ENCODE results near the gene RAP1GDS1.
"Not testable (repeated sequence)": the region's sequence is repeated elsewhere in the genome, so short reads cannot be mapped to it uniquely, and the experiment has no call there.

The RAP1GDS1 gene

DNA sequence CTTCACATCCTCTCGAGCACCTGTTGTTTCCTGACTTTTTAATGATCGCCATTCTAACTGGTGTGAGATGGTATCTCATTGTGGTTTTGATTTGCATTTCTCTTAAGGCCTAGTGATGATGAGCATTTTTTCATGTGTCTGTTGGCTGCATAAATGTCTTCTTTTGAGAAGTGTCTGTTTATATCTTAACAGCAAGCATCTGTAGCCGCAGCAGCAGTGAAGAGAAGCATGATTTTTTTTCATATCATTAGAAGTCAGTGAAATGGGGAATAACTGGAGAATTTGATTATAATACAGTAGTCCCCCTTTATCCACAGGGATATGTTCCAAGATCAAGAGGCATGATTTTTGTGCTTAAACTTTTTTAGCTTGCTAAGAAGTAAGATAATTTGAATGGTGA lies 27.5 kb downstream of the RAP1GDS1 start:
- DNase-seq = not testable (repeated sequence)

DNA sequence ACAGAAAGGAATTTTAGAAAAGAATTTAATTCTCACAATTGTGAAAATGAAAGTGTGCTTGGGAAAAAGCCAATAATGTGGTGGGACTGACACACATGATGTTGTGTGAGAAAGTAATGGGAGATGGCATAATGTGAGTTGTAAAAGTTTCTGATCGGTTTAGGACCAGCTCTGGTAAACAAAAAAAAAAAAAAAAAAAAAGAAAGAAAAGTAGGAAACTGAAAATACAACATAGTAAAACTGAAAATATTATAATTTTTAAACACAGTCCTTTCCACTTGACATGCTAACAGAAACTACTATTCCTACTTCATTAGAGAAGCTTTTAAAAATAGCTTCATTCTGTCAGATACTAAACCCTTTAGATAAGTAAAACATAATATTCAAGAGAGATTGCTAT lies 28.2 kb downstream of the RAP1GDS1 start:
- peak; percentile 27 for DNase-seq

DNA sequence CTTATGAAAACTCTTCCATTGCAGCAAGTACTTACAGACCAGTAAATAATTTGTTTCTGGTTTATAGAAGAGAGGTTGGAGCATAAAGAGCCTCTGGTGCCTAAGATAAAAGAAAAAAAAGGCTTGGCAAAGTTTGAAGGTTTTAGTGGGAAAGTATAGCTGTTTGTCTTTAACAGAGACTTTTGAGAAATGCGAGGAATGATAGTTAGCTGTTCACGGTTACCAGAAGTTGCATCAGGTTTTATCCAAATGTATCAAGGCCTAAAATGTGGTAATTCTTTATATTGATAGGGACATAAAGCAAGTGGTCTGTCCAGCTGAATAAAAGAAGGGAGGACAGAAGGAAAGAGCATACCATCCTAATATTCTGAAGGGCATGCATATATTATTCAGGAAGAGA lies 29.3 kb downstream of the RAP1GDS1 start:
- DNase-seq = peak; percentile 50

DNA sequence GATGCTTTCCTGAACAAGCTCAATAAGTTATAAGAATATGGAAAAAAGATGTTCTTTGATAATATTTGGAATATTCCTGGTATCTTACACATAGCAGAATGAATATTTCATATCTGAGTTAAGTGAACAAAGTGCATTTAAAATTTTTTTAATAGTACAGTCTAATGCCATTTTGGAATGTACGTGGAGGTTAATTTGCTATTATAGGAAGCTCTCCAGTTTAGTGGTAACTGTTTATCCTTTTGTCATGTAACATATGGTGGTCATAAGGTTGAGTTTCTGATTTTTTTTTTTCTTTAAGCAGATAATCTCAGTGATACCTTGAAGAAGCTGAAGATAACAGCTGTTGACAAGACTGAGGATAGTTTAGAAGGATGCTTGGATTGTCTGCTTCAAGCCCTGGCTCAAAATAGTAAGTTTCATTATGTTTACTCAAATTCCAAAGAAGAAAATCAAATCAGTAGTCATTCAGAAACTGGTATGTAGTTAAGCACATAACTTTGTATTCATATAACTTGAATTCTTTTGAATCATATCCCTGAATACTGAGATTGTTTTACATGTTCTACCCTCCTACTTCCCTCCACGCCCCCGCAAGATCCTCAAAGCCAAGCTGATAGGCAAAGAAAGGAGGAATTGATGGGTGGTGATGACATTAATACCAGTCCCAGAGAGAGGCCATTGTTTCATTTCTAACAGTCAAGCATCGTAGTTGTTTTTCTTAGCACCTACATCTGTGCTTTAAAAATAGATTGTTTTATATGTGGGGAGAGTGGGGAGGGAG lies 32.1 kb downstream of the RAP1GDS1 start:
- no peak for DNase-seq

DNA sequence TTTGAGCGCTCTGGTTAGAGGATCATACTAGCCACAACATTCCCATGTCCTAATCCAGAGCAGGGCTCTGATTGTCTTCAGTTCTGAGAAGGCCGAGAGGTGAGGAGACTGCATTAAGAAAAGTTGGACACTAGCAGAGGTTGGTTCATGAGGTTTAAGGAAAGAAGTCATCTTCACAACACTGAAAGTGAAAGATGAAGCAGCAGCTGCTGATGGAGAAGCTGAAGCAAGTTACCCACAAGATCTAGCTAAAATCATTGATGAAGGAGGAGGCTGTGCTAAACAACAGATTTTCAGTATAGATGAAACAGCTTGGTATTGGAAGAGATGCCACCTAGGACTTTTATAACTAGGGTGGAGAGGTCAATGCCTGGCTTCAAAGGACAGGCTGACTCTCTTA lies 36.8 kb downstream of the RAP1GDS1 start:
- DNase-seq = no peak

DNA sequence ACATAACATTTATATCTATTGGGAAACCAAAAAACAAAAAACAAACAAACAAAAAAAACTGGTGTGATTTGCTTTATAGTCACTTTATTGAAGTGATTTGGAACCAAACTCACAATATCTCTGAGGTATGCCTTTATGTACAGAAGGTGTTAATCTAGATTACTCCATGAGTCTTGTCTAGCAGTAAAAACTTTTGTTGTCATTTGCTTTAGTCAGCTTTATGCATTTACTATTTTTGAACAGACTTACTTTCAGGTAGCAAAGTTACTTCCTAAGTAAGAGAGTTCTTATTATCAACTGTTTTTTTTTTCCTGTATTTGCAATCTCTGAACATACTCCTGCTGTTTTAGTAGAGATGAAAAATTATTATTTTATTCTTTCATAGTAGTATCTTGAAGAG lies 39.5 kb downstream of the RAP1GDS1 start:
- no peak for DNase-seq

DNA sequence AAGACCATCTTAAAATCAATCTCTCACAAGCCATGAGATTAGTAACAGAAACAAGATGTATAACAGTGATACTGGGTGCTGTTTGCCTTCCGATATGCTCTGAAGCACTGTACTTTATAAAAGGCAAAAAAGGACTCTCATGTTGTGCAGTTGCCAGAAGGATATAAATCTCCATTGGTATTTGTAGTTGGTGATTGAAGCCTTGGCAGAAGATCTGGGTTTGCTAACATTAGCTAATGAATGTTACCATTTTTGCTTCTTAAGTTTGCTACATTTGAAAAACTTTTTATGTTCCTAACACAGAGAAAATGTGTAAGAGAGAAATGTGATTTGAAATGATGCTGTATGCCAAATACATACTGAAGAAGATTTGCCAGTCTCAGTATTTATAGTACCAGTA lies 44.4 kb downstream of the RAP1GDS1 start:
- no peak for DNase-seq

DNA sequence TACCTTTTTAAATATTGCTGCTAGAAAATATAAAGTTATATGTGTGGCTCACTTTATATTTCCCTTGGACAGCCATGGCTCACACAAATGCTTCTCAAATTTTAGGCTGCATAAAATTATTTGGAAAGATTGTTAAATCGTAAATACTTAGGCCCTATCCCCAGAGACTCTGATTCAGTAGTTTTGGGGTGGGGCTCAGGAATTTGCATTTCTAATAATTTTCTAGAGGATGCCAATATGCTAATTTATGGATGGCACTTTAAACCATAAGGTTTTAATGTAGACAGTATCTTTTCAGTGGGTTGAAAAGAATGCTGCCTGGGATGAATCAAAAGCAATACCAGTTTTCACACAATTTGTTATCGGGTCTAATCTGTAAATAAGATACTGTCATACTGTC lies 49.7 kb downstream of the RAP1GDS1 start:
- DNase-seq = no peak

DNA sequence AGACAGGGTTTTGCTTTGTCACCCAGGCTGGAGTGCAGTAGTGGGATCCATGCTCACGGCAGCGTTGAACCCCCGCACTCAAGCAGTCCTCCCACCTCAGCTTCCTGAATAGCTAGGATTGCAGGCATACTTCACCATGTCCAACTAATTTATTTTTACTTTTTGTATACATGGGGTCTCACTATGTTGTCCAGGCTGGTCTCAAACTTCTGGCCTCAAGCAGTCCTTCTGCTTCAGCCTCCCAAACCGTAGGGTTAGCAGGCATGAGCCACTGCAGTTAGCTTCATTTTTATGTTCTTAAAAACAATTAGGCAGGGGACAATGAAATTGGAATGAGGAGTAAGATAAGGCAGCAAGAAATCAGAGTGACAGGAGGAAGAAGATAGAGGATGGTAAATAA lies 50.5 kb downstream of the RAP1GDS1 start:
- no peak for DNase-seq

DNA sequence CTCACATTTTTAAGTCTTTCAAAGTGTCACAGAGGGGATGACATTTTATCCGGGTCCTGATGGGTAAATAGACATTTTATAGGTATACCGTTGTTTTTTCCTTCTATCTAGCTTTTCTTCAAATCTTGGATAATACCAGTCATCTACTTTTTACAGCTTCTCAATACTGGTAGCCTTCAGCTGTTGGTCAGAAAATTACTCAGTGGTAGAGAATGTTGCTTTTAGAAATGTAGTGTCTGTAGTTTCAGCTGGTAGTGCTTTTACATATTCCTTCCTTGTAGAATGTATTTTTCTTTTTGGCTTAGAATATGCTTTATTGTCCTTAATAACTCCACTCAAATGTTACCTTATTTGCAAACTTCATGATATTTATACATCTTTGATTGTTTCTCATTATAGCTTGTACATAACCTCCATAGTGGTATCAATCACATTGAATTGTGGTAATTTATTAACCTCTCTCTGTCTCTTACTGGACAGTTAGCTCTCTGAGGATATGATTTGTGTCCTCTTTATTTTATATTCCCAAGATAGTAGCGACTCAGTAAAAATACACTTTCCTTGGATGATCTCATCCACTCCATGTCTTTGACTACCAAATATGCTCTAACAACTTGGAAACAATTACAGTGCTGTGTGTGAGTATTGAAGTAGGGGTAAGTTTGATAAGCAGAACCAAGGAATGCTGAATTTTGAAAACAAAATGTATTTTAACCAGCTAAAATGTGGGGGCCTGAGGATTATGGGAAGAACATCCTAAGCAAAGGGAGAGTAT lies 53.8 kb downstream of the RAP1GDS1 start:
- DNase-seq = no peak

DNA sequence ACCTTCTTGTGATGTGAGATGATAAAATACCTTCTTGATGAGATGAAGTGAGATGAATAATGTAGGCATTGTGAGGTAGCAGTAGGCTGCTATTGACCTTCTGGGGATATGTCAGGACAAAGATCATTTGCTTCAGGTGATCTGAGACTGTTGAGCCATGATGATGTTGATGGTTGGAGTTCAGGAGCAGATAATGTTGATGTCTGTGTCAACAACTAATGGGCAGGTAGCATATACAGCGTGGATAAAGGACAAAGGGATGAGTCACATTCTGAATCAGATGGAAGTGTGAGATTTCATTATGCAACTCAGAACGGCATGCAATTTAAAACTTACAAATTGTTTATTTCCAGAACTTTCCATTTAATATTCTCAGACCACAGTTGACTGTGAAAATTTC lies 57.3 kb downstream of the RAP1GDS1 start:
- no peak for DNase-seq

DNA sequence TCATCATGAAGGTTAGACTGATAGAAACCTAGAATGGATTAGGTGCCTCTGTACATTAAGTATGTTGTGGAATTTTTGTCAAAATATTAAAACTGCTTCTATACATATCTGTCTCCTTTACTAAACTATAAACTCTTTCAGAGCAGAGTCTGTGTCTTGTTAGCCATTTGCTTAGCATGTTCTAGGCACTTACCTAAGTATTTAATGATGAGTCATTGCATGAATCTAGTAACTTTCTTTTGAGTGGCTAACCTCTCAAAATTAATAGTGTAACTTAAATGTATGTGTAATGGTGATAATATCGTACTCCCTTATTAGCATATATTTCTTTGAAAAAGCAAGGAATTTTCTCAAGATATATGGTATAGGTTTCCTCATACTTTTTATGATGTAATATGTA lies 57.8 kb downstream of the RAP1GDS1 start:
- DNase-seq = no peak

DNA sequence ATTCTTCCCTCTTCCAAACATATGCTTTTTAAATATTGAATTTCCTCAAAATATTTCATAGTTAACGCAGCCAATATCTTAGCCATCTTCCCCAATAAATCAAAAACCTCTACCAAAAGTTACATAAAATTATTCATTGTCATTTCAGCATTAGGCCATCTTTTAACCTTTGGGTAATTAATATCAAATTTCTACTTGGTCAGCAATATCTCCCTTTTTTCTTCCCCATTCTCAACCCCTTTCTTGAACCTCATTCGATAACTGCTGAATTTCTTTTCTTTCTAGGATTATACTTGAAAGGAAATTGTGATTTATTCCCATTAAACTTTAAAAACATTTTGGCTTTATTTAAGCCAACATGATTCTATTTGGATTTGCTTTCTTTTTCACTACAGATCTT lies 65.0 kb downstream of the RAP1GDS1 start:
- no peak for DNase-seq

DNA sequence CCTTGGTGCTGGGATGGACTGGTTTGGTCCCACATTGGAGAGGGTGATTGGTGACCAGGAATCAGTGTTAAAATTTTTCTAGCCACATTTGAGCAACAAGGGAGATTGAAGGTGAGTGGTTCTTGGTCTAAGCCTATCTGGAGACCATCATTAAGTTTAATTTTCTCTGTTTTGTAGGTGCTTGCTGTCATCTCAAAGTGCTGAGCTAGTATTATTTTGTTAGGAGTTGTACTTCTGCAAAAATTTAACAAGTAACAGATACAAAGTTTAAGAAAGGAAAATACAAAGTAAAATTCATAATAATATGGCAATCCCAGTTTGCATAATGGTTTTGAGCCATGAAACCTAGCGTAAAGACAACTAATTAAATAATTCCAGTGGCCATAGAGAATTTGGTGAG lies 66.5 kb downstream of the RAP1GDS1 start:
- no peak for DNase-seq

DNA sequence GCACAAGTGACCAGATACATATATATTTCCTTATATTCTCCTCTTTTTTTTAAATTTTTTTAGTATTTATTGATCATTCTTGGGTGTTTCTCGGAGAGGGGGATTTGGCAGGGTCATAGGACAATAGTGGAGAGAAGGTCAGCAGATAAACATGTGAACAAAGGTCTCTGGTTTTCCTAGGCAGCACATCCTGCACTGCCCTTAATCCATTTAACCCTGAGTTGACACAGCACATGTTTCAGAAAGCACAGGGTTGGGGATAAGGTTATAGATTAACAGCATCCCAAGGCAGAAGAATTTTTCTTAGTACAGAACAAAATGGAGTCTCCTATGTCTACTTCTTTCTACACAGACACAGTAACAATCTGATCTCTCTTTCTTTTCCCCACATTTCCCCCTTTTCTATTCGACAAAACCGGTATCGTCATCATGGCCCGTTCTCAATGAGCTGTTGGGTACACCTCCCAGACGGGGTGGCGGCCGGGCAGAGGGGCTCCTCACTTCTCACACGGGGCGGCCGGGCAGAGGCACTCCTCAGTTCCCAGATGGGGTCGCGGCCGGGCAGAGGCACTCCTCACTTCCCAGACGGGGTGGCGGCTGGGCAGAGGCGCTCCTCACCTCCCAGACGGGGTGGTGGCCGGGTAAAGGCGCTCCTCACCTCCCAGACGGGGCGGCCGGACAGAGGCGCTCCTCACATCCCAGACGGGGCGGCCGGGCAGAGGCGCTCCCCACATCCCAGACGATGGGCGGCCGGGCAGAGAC lies 68.9 kb downstream of the RAP1GDS1 start:
- not testable (repeated sequence) for DNase-seq

DNA sequence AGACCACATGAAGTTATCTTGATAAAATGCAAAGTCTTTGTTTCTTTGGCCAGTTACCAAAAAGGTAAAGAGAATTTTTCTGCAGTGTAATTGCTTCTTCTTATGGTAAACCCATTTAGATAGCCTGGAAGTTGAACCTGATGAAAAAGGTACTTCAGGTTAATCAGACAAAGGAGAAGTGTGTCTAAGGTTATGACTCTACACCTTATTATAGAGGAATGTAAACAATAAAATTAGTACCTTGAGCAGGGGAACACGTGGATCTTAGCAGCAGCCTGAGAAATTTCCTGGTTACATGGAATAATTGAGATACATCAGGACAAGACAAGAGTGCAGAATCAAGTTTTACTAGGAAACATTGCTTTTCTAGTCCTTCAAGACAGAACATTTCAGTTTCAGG lies 70.8 kb downstream of the RAP1GDS1 start:
- DNase-seq = no peak

DNA sequence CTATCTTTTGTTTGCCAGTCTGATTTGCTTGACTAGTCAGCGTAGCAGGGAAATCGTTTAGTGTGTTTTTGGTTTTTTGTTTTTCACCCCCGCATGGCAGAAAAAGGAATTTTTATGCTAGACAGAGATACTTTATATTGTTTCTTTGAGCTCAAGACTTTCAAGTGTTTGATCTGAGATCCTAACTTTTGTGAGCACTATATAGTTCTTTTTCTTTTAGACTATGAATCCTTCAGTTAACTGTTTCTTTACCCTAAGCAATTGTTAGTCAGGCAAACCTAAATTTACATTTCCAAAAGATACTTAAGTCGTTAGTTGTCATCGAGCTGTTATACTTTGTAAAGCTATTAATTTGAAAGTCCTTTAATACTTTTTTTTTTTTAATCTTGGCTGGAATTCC lies 73.3 kb downstream of the RAP1GDS1 start:
- DNase-seq = no peak

DNA sequence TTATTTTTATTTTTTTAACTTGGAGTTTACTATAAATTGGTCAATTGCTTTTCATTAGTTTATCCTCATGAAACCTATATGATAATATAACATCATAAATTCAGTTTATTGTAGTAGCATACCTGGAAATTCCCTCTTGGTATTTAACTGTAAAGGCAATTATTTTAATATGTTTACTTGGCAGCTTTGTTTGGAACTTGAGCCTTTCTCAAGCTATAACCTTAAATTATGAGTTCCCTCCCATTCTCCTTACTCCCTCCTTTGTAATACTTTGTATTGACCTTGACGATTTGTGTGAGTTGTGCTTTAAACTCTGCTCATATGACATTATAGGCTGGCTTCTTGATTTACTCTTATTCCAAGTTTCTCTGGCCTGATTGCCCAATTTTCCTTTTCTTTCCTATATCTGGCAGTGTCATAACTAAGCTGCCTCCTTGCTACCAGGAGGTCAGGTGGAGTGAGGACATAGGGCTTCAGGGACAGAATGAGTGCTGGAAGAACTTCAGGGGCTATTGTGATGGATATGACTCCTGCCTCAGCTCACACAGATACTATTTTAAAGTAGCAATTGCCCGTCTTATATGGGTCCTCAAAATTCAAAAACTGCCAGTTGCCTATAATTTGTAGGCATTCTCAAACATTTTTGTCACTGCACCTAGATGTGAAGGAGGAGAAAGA lies 77.7 kb downstream of the RAP1GDS1 start:
- DNase-seq = no peak

DNA sequence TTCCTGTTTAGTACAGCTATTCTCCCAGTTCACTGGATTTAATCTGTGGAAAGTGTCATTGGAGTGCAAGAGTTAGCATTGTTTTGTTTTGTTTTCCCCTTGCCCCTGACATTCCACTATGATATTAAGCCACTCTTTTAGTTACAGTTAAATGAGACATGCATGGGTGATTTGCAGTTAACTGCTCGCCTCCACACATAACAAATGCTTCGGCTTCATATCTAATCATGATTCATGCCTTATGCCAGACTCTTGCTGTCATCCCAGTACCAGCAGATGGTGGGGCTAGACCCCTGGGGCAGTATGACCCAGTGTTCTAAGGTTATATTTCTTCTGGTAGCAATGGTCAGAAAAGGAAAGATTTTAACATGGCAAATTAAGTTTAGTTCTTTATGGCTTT lies 80.1 kb downstream of the RAP1GDS1 start:
- DNase-seq = no peak

DNA sequence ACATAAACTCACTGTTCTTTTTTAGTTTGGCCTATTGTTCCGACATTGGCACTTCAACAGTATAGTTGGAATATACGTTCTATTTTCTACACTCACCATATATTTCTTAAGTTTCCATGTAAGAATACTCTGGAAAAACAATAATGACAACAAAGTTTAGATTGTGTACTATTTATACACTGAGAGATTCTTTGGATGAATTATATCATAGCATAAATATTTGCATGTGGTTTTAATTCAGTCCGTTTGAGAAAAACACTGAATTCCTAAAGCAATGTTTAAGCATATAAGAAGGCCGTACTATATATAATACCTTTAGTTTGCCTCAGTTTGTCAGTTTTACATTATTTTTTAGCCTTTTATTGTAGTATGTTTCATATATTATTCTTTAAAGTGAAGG lies 82.4 kb downstream of the RAP1GDS1 start:
- DNase-seq = no peak

DNA sequence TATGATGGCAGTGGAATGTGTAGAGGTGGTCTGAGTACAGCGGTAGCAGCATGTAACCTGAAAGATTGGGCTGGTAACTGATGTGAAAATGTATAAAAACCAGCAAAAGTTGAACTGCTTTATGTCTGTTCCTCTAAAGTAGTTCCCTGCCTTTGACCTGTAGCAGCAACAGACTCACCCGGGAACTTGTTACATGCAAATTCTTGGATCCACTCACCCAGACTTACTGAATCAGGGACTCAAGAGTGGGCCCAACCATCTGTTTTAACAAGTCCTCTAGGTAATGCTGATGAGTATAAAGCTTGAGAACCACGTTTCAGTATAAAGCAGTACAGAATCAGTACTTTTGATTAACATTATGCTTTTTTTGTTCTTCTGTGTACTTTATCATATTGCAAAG lies 84.7 kb downstream of the RAP1GDS1 start:
- DNase-seq = no peak

DNA sequence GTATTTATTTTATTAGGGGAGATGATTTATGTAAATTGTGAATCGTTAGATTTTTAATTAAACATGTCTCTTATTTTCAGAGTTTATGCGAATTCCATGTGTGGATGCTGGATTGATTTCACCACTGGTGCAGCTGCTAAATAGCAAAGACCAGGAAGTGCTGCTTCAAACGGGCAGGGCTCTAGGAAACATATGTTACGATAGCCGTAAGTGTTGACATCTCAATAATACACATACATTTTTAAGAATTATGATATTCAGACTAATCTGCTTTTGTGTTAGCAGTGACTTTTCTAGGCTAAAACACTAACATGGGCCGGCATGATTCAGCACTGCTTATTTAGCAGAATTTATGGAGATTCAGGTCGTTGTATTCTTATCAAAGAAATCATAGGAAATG lies 91.2 kb downstream of the RAP1GDS1 start:
- peak; percentile 34 for DNase-seq

DNA sequence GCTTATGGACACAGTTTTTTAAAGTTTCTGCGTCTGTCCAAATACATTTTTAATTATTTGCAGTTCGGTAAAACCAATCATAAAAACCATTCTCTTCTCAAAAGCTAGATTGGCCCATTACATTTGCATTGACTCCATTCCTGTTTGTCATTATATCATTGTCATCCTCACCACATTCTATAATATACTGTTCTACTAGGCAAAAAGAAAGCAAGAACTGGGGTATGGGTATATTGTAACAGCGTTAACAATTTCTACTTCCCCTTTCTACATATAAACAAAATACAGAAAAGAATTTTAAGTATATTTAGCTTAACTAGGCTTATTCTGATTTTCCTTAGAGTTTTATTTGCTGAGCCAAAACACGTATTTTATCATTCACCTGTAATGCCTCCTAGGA lies 91.8 kb downstream of the RAP1GDS1 start:
- no peak for DNase-seq
